H1 (cell line): Measurements from ENCODE around the gene PSD2. TPM values are rescaled to one million over a fixed set of nuclear protein-coding genes. Genes with fewer than 3 reads are reported as not detected.

Experiments
- CTCF ChIA-PET: fragments of 300-600 bp; sonication (Branson Sonifier 250); formaldehyde crosslinking; loops from one replicate; lab custom pipeline; 2021; ENCODE audit not compliant: partially characterized antibody; lab: Charles Lee
- POLR2A ChIA-PET: fragments of 300-600 bp; sonication (Branson Sonifier 250); formaldehyde crosslinking; loops from one replicate; lab custom pipeline; 2021; ENCODE audit warnings: inconsistent platforms; ENCODE audit not compliant: partially characterized antibody; lab: Charles Lee
- DNase-seq, 2 experiments: peaks; one replicate each; pipeline versions ENCODE4 v3.0.0 to v3.0.0-alpha.2; 2010 to 2022; ENCODE audit warnings: low spot score in 2 of 2, low read depth in 1 of 2, mixed read lengths in 1 of 2
- FAIRE-seq: peaks from 2 replicates; lab custom pipeline; 2011; peaks lifted over from hg19 to GRCh38; lab: Jason Lieb, UNC
- H2AFZ ChIP-seq: 2 replicates; pipeline ENCODE4 v1.8.1; 2012; ENCODE audit warnings: low read length, inconsistent platforms
- H2AK5ac ChIP-seq: 2 replicates; pipeline ENCODE4 v1.6.1; 2013; ENCODE audit warnings: low read depth, low read length
- H2BK120ac ChIP-seq: replicated peaks from 2 replicates; pipeline ENCODE3; 2013; ENCODE audit warnings: low read depth, low read length, inconsistent platforms
- H2BK12ac ChIP-seq: 2 replicates; pipeline ENCODE4 v1.6.1; 2013; ENCODE audit warnings: low read depth, low read length
- H2BK15ac ChIP-seq: 2 replicates; pipeline ENCODE4 v1.6.1; 2013; ENCODE audit warnings: low read length
- H2BK20ac ChIP-seq: 2 replicates; pipeline ENCODE4 v1.6.1; 2013; ENCODE audit warnings: low read length
- H2BK5ac ChIP-seq: 2 replicates; pipeline ENCODE4 v1.6.1; 2013; ENCODE audit warnings: low read depth, low read length
- H3K14ac ChIP-seq: 2 replicates; pipeline ENCODE4 v1.6.1; 2013; ENCODE audit warnings: inconsistent platforms; ENCODE audit not compliant: insufficient read length
- H3K18ac ChIP-seq: 2 replicates; pipeline ENCODE4 v1.6.1; 2013; ENCODE audit warnings: low read length; ENCODE audit errors: extremely low read depth
- H3K23ac ChIP-seq: 2 replicates; pipeline ENCODE4 v1.6.1; 2013; ENCODE audit warnings: inconsistent platforms; ENCODE audit not compliant: insufficient read length
- H3K23me2 ChIP-seq: 2 replicates; pipeline ENCODE4 v1.6.1; 2013; ENCODE audit warnings: low read depth, low read length
- H3K27ac ChIP-seq: 2 replicates; pipeline ENCODE4 v1.6.1; 2011; ENCODE audit warnings: low read depth, low read length, inconsistent platforms
- H3K27me3 ChIP-seq, 4 experiments: replicated peaks in 1 of 4; 1 replicate in 1 of 4; 2 replicates in 3 of 4; pipeline versions ENCODE4 v1.6.1 to v1.8.1; 2011 to 2013; ENCODE audit warnings: low read length in 3 of 4, mild to moderate bottlenecking in 3 of 4, inconsistent platforms in 2 of 4, mixed read lengths in 2 of 4, moderate library complexity in 1 of 4; ENCODE audit not compliant: control insufficient read depth in 3 of 4, insufficient read depth in 3 of 4; ENCODE audit errors: extremely low read depth in 1 of 4
- H3K36me3 ChIP-seq, 4 experiments: 2 replicates each; pipeline versions ENCODE4 v1.6.1 to v1.8.1; 2011 to 2013; ENCODE audit warnings: mild to moderate bottlenecking in 4 of 4, low read length in 3 of 4, moderate library complexity in 2 of 4, control low read depth in 1 of 4, inconsistent platforms in 1 of 4; ENCODE audit not compliant: insufficient read depth in 4 of 4, control insufficient read depth in 2 of 4
- H3K4ac ChIP-seq: replicated peaks from 2 replicates; pipeline ENCODE3; 2013; ENCODE audit warnings: low read length, low read depth, mixed read lengths, inconsistent platforms; ENCODE audit not compliant: insufficient read length
- H3K4me1 ChIP-seq, 4 experiments: replicated peaks in 1 of 4; 1 replicate in 1 of 4; 2 replicates in 3 of 4; pipeline versions ENCODE4 v1.6.1 to v1.8.1; 2011 to 2013; ENCODE audit warnings: low read length in 3 of 4, inconsistent platforms in 2 of 4, mixed read lengths in 1 of 4; ENCODE audit not compliant: insufficient read depth in 4 of 4, control insufficient read depth in 3 of 4
- H3K4me2 ChIP-seq, 2 experiments: 2 replicates each; pipeline versions ENCODE4 v1.6.1 to v1.8.1; 2011 to 2013; ENCODE audit warnings: low read depth in 2 of 2, low read length in 2 of 2, control low read depth in 1 of 2, inconsistent platforms in 1 of 2, mild to moderate bottlenecking in 1 of 2; ENCODE audit not compliant: insufficient read depth in 1 of 2
- H3K4me3 ChIP-seq, 4 experiments: fragments of 200-600, 300-600 bp in 1 of 4; sonication (generic), shearing (Covaris generic), sonication (Bioruptor Twin) in 1 of 4; 2 replicates each; pipeline versions ENCODE4 v1.5.1 to v1.8.1; 2011 to 2016; ENCODE audit warnings: low read length in 4 of 4, low read depth in 3 of 4, control low read depth in 2 of 4, inconsistent platforms in 2 of 4, mild to moderate bottlenecking in 2 of 4, mixed read lengths in 1 of 4, moderate library complexity in 1 of 4; ENCODE audit not compliant: insufficient read depth in 2 of 4; ENCODE audit errors: extremely low read depth in 1 of 4
- H3K56ac ChIP-seq: replicated peaks from 2 replicates; pipeline ENCODE3; 2013; ENCODE audit warnings: low read depth, mild to moderate bottlenecking, mixed read lengths, low read length, inconsistent platforms; ENCODE audit not compliant: insufficient read length
- H3K79me1 ChIP-seq: 2 replicates; pipeline ENCODE4 v1.6.1; 2013; ENCODE audit warnings: low read depth, low read length, control low read depth
- H3K79me2 ChIP-seq, 2 experiments: 2 replicates each; pipeline versions ENCODE4 v1.6.1 to v1.8.1; 2012 to 2013; ENCODE audit warnings: low read length in 2 of 2, mild to moderate bottlenecking in 2 of 2, inconsistent platforms in 1 of 2; ENCODE audit not compliant: insufficient read depth in 2 of 2, control insufficient read depth in 1 of 2
- H3K9ac ChIP-seq, 4 experiments: replicated peaks in 1 of 4; 1 replicate in 1 of 4; 2 replicates in 3 of 4; pipeline versions ENCODE4 v1.6.1 to v1.8.1; 2011 to 2013; ENCODE audit warnings: low read depth in 3 of 4, low read length in 3 of 4, control low read depth in 2 of 4, mild to moderate bottlenecking in 2 of 4, moderate library complexity in 2 of 4, inconsistent platforms in 1 of 4; ENCODE audit errors: extremely low read depth in 1 of 4
- H3K9me3 ChIP-seq, 2 experiments: 2 replicates each; pipeline versions ENCODE4 v1.6.1 to v1.8.1; 2012 to 2013; ENCODE audit warnings: mild to moderate bottlenecking in 2 of 2, moderate library complexity in 2 of 2, control low read depth in 1 of 2, inconsistent platforms in 1 of 2, low read depth in 1 of 2, low read length in 1 of 2, mixed read lengths in 1 of 2; ENCODE audit not compliant: insufficient read depth in 2 of 2
- H4K20me1 ChIP-seq, 2 experiments: replicated peaks in 1 of 2; 2 replicates each; pipeline versions ENCODE3 to v1.8.1; 2011 to 2013; ENCODE audit warnings: inconsistent platforms in 2 of 2, low read length in 2 of 2, mild to moderate bottlenecking in 1 of 2; ENCODE audit not compliant: insufficient read depth in 2 of 2, control insufficient read depth in 1 of 2
- H4K5ac ChIP-seq: 2 replicates; pipeline ENCODE4 v1.6.1; 2013; ENCODE audit warnings: low read length, low read depth, mixed read lengths, inconsistent platforms; ENCODE audit not compliant: insufficient read length
- H4K8ac ChIP-seq: 2 replicates; pipeline ENCODE4 v1.8.0; 2013; ENCODE audit warnings: mild to moderate bottlenecking, moderate library complexity, low read length, inconsistent platforms; ENCODE audit not compliant: insufficient read depth; ENCODE audit errors: extremely low read depth
- H4K91ac ChIP-seq: replicated peaks from 2 replicates; pipeline ENCODE3; 2013; ENCODE audit warnings: low read length, mixed read lengths, inconsistent platforms; ENCODE audit not compliant: insufficient read length
- CBX5 ChIP-seq: fragments of 300-800, 300-1000 bp; sonication (generic); IDR thresholded peaks from 2 replicates; pipeline ENCODE4 v1.7.1; 2016; ENCODE audit warnings: antibody characterized with exemption, low read length, low read depth
- SIRT6 ChIP-seq: IDR thresholded peaks from one replicate; pipeline ENCODE4 v1.7.1; 2012; ENCODE audit warnings: low read length, inconsistent platforms
- ZNF274 ChIP-seq: IDR thresholded peaks from 2 replicates; pipeline ENCODE4 v1.7.0; 2012; ENCODE audit warnings: low read length, borderline replicate concordance; ENCODE audit errors: extremely low read depth
- WGBS, 2 experiments: shearing (Covaris generic) in 1 of 2; methylation state at CpG; one replicate each; pipeline versions ENCODE4 v1.1.6 to v1.1.7; 2013 to 2015; ENCODE audit warnings: low lambda C conversion rate in 2 of 2, mixed read lengths in 2 of 2, inconsistent platforms in 1 of 2, low coverage in 1 of 2, missing lambda C conversion rate in 1 of 2; ENCODE audit not compliant: insufficient replicate concordance in 2 of 2, insufficient coverage in 1 of 2, insufficient read length in 1 of 2; ENCODE audit errors: extremely low coverage in 1 of 2, missing lambda C conversion rate in 1 of 2; 5-methylcytosine and 5-hydroxymethylcytosine counted together
- polyA plus RNA-seq, 7 experiments: library from polyadenylated mRNA; depleted of rRNA in 3 of 7; stranded (reverse) in 5 of 7; unstranded in 2 of 7; fragments of >200 nt in 5 of 7; fragments of 200-250 nt in 2 of 7; gene quantifications; 1 replicate in 5 of 7; 2 replicates in 1 of 7; 4 replicates in 1 of 7; pipeline versions ENCODE4 v1.2.1 to v1.2.3, GENCODE V29; 2011 to 2013; ENCODE audit warnings: missing spikeins in 2 of 7, mixed read lengths in 2 of 7
- total RNA-seq: library from RNA; stranded (reverse); fragmentation: NEBNext Ultra II Directional; extraction: Animal tissue kit (Norgen Biotek cat#: 25700); gene quantifications from 2 replicates; pipeline ENCODE4 v1.2.1, GENCODE V29; 2021

Gene PSD2
- total and polyA plus RNA-seq, 2 of the 8 experiments (the other 6 are each of a cell fraction or from before 2014, with no cell fraction given): 0.06 to 0.14 TPM

DNA sequence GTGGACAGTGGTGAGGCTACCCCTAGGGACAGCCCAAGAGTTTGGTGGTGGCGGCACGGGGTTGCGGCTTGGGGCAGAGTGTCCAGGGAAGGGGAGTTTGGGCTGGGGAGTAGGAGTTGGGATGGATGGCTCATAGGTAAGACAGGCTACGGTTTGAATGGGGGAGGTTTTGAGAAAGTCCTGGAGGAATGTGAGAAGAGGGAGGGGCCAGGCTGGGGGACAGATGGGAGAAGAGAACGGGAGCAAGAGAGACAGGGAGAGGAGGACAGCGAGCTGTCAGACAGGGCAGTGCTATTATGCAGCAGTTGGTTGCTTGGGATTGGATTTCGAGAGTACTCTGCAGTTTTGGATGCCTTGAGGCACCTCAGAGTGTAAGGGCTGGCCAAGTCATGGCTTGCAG lies 24.5 kb downstream of the PSD2 start:
- no peak overlapping the region for H3K56ac ChIP-seq
- no peak overlapping the region for H2BK120ac ChIP-seq
- H3K27me3 ChIP-seq: peaks cover 0 to 2% (median 0%) of the 10 kb centered on the region in 4 experiments; a peak in 1 of 7 replicates
- H3K23ac ChIP-seq: no peak overlapping the region
- H2BK20ac ChIP-seq: no peak overlapping the region
- no peak overlapping the region for H3K18ac ChIP-seq
- 62% methylated on average over 7 of the region's 7 CpGs; no CpG with 5 or more reads in 1 of the 2 experiments for WGBS, 2 experiments
- H4K5ac ChIP-seq: no peak overlapping the region
- H2AK5ac ChIP-seq: no peak overlapping the region
- ChIA-PET POLR2A (no interaction called here), CTCF (interaction anchor here (1.1 kb wide), 1 partner anchor 10 kb away, joined by 3 read pairs; no protein-coding TSS in a partner anchor)
- no peak overlapping the region for H4K91ac ChIP-seq
- H3K4me2 ChIP-seq: no peak overlapping the region
- H3K4me1 ChIP-seq: peaks cover 0 to 7% (median under 1%) of the 10 kb centered on the region in 4 experiments; a peak in 6 of 7 replicates
- H4K20me1 ChIP-seq: no peaks in the 10 kb centered on the region
- H4K8ac ChIP-seq: no peak overlapping the region
- no peaks in the 10 kb centered on the region for H3K79me2 ChIP-seq
- no peak overlapping the region for H3K14ac ChIP-seq
- no peaks in the 10 kb centered on the region for H3K79me1 ChIP-seq
- no peak overlapping the region for H3K4me3 ChIP-seq
- no peak for FAIRE-seq
- H3K23me2 ChIP-seq: no peaks in the 10 kb centered on the region
- no peak overlapping the region for H2BK15ac ChIP-seq
- no peak overlapping the region for H3K4ac ChIP-seq
- H2BK12ac ChIP-seq: no peak overlapping the region
- H3K27ac ChIP-seq: no peak overlapping the region
- H3K9me3 ChIP-seq: no peaks in the 10 kb centered on the region
- DNase-seq: no peak
- no peaks in the 10 kb centered on the region for H3K36me3 ChIP-seq
- TF ChIP-seq CBX5 (no peak), SIRT6 (no peak), ZNF274 (no peak)
- H3K9ac ChIP-seq: no peak overlapping the region
- no peak overlapping the region for H2BK5ac ChIP-seq
- no peak overlapping the region for H2AFZ ChIP-seq
